Activated CD4-positive, alpha-beta T cell treated with anti-CD3 and anti-CD28 coated beads for 36 hours (primary cell): ENCODE measurements around the gene MT4. TPM values are rescaled to one million over a fixed set of nuclear protein-coding genes. Genes with fewer than 3 reads are reported as not detected.

ENCODE experiments used
- ATAC-seq: fragments of 200-7000 bp; cut with Tn5 transposase; one replicate; pipeline ENCODE4 v1.10.0; 2021; ENCODE audit warnings: mild to moderate bottlenecking, moderate library complexity
- CTCF ChIA-PET: fragments of 350-600 bp; sonication (Branson Sonifier 250); formaldehyde crosslinking; loops from one replicate; lab custom pipeline; 2021; ENCODE audit warnings: antibody characterized with exemption; lab: Charles Lee
- POLR2A ChIA-PET: fragments of 350-600 bp; sonication (Branson Sonifier 250); formaldehyde crosslinking; loops from one replicate; lab custom pipeline; 2021; ENCODE audit warnings: antibody characterized with exemption, inconsistent platforms; lab: Charles Lee
- DNase-seq: peaks from one replicate; pipeline ENCODE4 v3.0.0-alpha.2; 2020
- H3K27ac Mint-ChIP-seq: one replicate; pipeline ENCODE4 v1.8.0; 2021; ENCODE audit warnings: mixed read lengths
- H3K27me3 Mint-ChIP-seq: one replicate; pipeline ENCODE4 v1.8.0; 2021; ENCODE audit warnings: mixed read lengths
- H3K36me3 Mint-ChIP-seq: one replicate; pipeline ENCODE4 v1.8.0; 2021; ENCODE audit warnings: low read depth, mixed read lengths
- H3K4me1 Mint-ChIP-seq: one replicate; pipeline ENCODE4 v1.8.0; 2021; ENCODE audit warnings: mixed read lengths
- H3K4me3 Mint-ChIP-seq: one replicate; pipeline ENCODE4 v1.8.0; 2021; ENCODE audit warnings: mild to moderate bottlenecking, moderate library complexity, mixed read lengths
- H3K9me3 Mint-ChIP-seq: one replicate; pipeline ENCODE4 v1.8.0; 2021; ENCODE audit warnings: low read depth, mixed read lengths
- intact Hi-C, 2 experiments: fragments of 100-400 bp; cut with DNase I in 1 of 2; cut with micrococcal nuclease in 1 of 2; formaldehyde crosslinking; loops; one replicate each; pipeline versions ENCODE4 v1.14.2 to v1.15.1; 2022 to 2024; cut with DNase I, micrococcal nuclease
- total RNA-seq, 2 experiments: library from RNA; stranded (reverse); gene quantifications; one replicate each; pipeline ENCODE4 v1.2.3, GENCODE V29; 2021

Gene MT4
- total RNA-seq, 2 experiments from 2014 or later: not detected

GRCh38 chr16:56605475-56605874, 40.6 kb downstream of the MT4 start:
- intact Hi-C loops: loop anchor here in 1 of 2 experiments (10.0 kb wide), 1 partner anchor 929 kb away; the partner anchor contains the start of gene CCDC102A
- ATAC-seq: no peak
- H3K9me3 Mint-ChIP-seq: no peaks in the 10 kb centered on the region
- peaks cover 7% of the 10 kb centered on the region for H3K36me3 Mint-ChIP-seq
- ChIA-PET CTCF (interaction anchor here (0.7 to 5.9 kb wide), 11 partner anchors 12 to 1031 kb away, joined by 3 to 28 read pairs (median 3); partner anchors contain the start of genes BBS2, MT1E and MT1X), POLR2A (interaction anchor here (1.5 kb wide), 1 partner anchor 96 kb away, joined by 3 read pairs; no protein-coding TSS in a partner anchor)
- no peak for DNase-seq
- H3K27me3 Mint-ChIP-seq: peaks cover 3% of the 10 kb centered on the region
- H3K27ac Mint-ChIP-seq: no peak overlapping the region
- no peak overlapping the region for H3K4me3 Mint-ChIP-seq
- peaks cover 32% of the 10 kb centered on the region for H3K4me1 Mint-ChIP-seq

GRCh38 chr16:56606071-56606475, 41.2 kb downstream of the MT4 start:
- intact Hi-C loops: loop anchor here in 1 of 2 experiments (10.0 kb wide), 1 partner anchor 929 kb away; the partner anchor contains the start of gene CCDC102A
- Mint-ChIP-seq H3K4me3 (no peak overlapping the region), H3K27me3 (peaks cover 1% of the 10 kb centered on the region), H3K9me3 (no peaks in the 10 kb centered on the region), H3K4me1 (peaks cover 37% of the 10 kb centered on the region), H3K27ac (peak overlapping the region; percentile 64), H3K36me3 (peaks cover 7% of the 10 kb centered on the region)
- CTCF ChIA-PET: interaction anchor here (0.7 to 2.3 kb wide), 9 partner anchors 17 to 1030 kb away, joined by 3 to 9 read pairs (median 3); partner anchors contain the start of genes BBS2, MT1E and MT1X
- POLR2A ChIA-PET: interaction anchor here (1.5 kb wide), 1 partner anchor 96 kb away, joined by 3 read pairs; no protein-coding TSS in a partner anchor
- DNase-seq: peak; percentile 45
- ATAC-seq: no peak

GRCh38 chr16:56606476-56607108, 41.7 kb downstream of the MT4 start:
- H3K27me3 Mint-ChIP-seq: peaks cover 1% of the 10 kb centered on the region
- H3K27ac Mint-ChIP-seq: peak overlapping the region; percentile 64
- ChIA-PET CTCF (interaction anchor here (0.6 to 2.3 kb wide), 7 partner anchors 30 to 95 kb away, joined by 3 to 9 read pairs (median 3); partner anchors contain the start of gene MT1X), POLR2A (interaction anchor here (1.5 kb wide), 1 partner anchor 95 kb away, joined by 3 read pairs; no protein-coding TSS in a partner anchor)
- no peak for DNase-seq
- ATAC-seq: no peak
- H3K9me3 Mint-ChIP-seq: no peaks in the 10 kb centered on the region
- H3K4me3 Mint-ChIP-seq: no peak overlapping the region
- H3K4me1 Mint-ChIP-seq: peaks cover 43% of the 10 kb centered on the region
- intact Hi-C loops: loop anchor here in 1 of 2 experiments (10.0 kb wide), 1 partner anchor 928 kb away; the partner anchor contains the start of gene CCDC102A
- peaks cover 7% of the 10 kb centered on the region for H3K36me3 Mint-ChIP-seq

GRCh38 chr16:56607109-56607618, 42.3 kb downstream of the MT4 start:
- H3K4me3 Mint-ChIP-seq: peak overlapping the region; percentile 97
- no peak for ATAC-seq
- intact Hi-C loops: loop anchor here in 1 of 2 experiments (10.0 kb wide), 1 partner anchor 928 kb away; the partner anchor contains the start of gene CCDC102A
- H3K27me3 Mint-ChIP-seq: no peaks in the 10 kb centered on the region
- H3K36me3 Mint-ChIP-seq: peaks cover 7% of the 10 kb centered on the region
- no peaks in the 10 kb centered on the region for H3K9me3 Mint-ChIP-seq
- ChIA-PET CTCF (interaction anchor here (0.6 to 2.3 kb wide), 6 partner anchors 18 to 94 kb away, joined by 3 to 9 read pairs (median 6); partner anchors contain the start of genes MT1E and MT1X), POLR2A (interaction anchor here (3.7 kb wide), 1 partner anchor 19 kb away, joined by 31 read pairs; the partner anchor contains the start of gene MT1E)
- H3K4me1 Mint-ChIP-seq: peaks cover 47% of the 10 kb centered on the region
- DNase-seq: peak; percentile 30
- peak overlapping the region; percentile 87 for H3K27ac Mint-ChIP-seq

- peaks cover 52% of the 10 kb centered on the region for H3K4me1 Mint-ChIP-seq
- peaks cover 7% of the 10 kb centered on the region for H3K36me3 Mint-ChIP-seq
- H3K4me3 Mint-ChIP-seq: peak overlapping the region; percentile 97
- no peaks in the 10 kb centered on the region for H3K27me3 Mint-ChIP-seq
- POLR2A ChIA-PET: interaction anchor here (3.7 kb wide), 1 partner anchor 19 kb away, joined by 31 read pairs; the partner anchor contains the start of gene MT1E
- DNase-seq (peak; percentile 22), ATAC-seq (no peak)
- CTCF ChIA-PET: interaction anchor here (1.3 to 2.3 kb wide), 4 partner anchors 18 to 94 kb away, joined by 3 to 9 read pairs (median 8); partner anchors contain the start of genes MT1E and MT1X
- no peaks in the 10 kb centered on the region for H3K9me3 Mint-ChIP-seq
- intact Hi-C loops: loop anchor here (1.0 to 10.0 kb wide), 11 partner anchors 18 to 927 kb away; partner anchors contain the start of genes MT1F (in 2 of the 2), MT1X (in 2 of the 2), CCDC102A (in 1 of the 2) and HERPUD1 (in 1 of the 2)
- H3K27ac Mint-ChIP-seq: peak overlapping the region; percentile 87
Measured at GRCh38 chr16:56607675-56608042, 42.8 kb downstream of the MT4 start.

DNA sequence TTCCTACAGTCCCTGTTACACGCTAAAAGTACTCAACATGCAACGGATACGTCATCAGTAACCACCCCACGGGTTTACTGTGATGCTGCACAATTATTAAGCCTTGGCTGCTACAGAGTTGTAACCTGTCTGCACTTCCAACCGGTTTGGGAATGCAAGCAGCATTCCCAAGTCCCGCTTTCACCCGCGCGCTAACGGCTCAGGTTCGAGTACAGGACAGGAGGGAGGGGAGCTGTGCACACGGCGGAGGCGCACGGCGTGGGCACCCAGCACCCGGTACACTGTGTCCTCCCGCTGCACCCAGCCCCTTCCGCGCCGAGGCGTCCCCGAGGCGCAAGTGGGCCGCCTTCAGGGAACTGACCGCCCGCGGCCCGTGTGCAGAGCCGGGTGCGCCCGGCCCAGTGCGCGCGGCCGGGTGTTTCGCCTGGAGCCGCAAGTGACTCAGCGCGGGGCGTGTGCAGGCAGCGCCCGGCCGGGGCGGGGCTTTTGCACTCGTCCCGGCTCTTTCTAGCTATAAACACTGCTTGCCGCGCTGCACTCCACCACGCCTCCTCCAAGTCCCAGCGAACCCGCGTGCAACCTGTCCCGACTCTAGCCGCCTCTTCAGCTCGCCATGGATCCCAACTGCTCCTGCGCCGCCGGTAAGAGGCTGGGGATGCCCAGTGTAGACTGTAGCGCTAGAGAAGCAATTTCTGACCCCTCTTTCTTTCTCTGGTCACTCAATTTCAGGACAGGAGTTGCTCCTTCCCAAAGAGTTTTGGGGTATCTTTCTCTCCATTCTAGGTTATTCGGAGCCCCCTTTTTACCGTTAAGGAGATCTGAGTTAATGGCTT, 43.4 kb downstream of the MT4 start, which contains the start of gene MT2A:
Gene MT2A (plus strand): TSS at position 542 of the 833 bp plus-strand sequence. CDS start 72 bp downstream, at position 614.
- Mint-ChIP-seq H3K9me3 (no peaks in the 10 kb centered on the region), H3K4me1 (peaks cover 56% of the 10 kb centered on the region), H3K36me3 (peaks cover 7% of the 10 kb centered on the region), H3K4me3 (peak within 1 kb of the TSS; percentile 97), H3K27me3 (no peaks in the 10 kb centered on the region), H3K27ac (peak within 1 kb of the TSS; percentile 98)
- ATAC-seq (peak; percentile 66), DNase-seq (peak; percentile 97)
- ChIA-PET CTCF (interaction anchor here (1.0 to 1.7 kb wide), 4 partner anchors 10 to 94 kb away, joined by 3 to 9 read pairs (median 4); partner anchors contain the start of gene MT1E), POLR2A (interaction anchor here (0.6 to 3.7 kb wide), 9 partner anchors 9 to 75 kb away, joined by 3 to 31 read pairs (median 4); partner anchors contain the start of genes MT1E, MT1H and MT1X)
- intact Hi-C loops: loop anchor here (1.0 to 10.0 kb wide), 11 partner anchors 17 to 927 kb away; partner anchors contain the start of genes MT1F (in 2 of the 2), MT1X (in 2 of the 2), CCDC102A (in 1 of the 2) and HERPUD1 (in 1 of the 2)

DNA sequence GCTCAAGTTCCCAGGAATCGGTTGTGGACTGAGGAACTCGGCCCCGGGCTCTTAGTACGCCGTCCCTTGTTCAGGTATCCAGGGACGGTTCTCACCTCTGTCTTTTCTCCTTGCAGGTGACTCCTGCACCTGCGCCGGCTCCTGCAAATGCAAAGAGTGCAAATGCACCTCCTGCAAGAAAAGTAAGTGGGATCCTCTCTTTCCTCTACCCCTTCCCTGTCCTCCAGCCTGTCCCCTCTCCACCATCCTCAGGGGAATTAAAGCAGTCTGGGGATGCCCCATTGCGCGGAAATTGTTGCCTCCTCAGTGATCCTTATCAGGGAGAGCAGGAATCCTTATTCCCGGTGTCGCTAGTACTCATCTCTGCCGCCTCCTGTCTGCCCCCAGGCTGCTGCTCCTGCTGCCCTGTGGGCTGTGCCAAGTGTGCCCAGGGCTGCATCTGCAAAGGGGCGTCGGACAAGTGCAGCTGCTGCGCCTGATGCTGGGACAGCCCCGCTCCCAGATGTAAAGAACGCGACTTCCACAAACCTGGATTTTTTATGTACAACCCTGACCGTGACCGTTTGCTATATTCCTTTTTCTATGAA, 44.1 kb downstream of the MT4 start:
- Mint-ChIP-seq H3K27me3 (no peaks in the 10 kb centered on the region), H3K27ac (peak overlapping the region; percentile 98), H3K4me1 (peaks cover 63% of the 10 kb centered on the region), H3K4me3 (peak overlapping the region; percentile 97), H3K36me3 (peaks cover 7% of the 10 kb centered on the region), H3K9me3 (no peaks in the 10 kb centered on the region)
- ChIA-PET POLR2A (interaction anchor here (0.9 to 3.7 kb wide), 7 partner anchors 9 to 74 kb away, joined by 3 to 31 read pairs (median 5); partner anchors contain the start of genes MT1E and MT1X), CTCF (interaction anchor here (0.6 to 1.7 kb wide), 5 partner anchors 9 to 93 kb away, joined by 3 to 9 read pairs (median 4); partner anchors contain the start of gene MT1E)
- DNase-seq (peak; percentile 45), ATAC-seq (no peak)
- intact Hi-C loops: loop anchor here (1.0 to 10.0 kb wide), 11 partner anchors 16 to 926 kb away; partner anchors contain the start of genes MT1E (in 2 of the 2), MT1F (in 2 of the 2), MT1X (in 2 of the 2) and CCDC102A (in 1 of the 2)

- Mint-ChIP-seq H3K27ac (peak overlapping the region; percentile 98), H3K36me3 (peaks cover 7% of the 10 kb centered on the region), H3K27me3 (no peaks in the 10 kb centered on the region), H3K4me1 (peaks cover 68% of the 10 kb centered on the region), H3K4me3 (peak overlapping the region; percentile 97), H3K9me3 (no peaks in the 10 kb centered on the region)
- intact Hi-C loops: loop anchor here (1.0 to 10.0 kb wide), 6 partner anchors 16 to 925 kb away; partner anchors contain the start of genes CCDC102A (in 1 of the 2), HERPUD1 (in 1 of the 2), MT1E (in 1 of the 2) and NUDT21 (in 1 of the 2)
- CTCF ChIA-PET: interaction anchor here (0.6 to 1.0 kb wide), 2 partner anchors 9 to 15 kb away, joined by 3 to 4 read pairs; no protein-coding TSS in a partner anchor
- DNase-seq: peak; percentile 91
- ATAC-seq: peak; percentile 25
- POLR2A ChIA-PET: interaction anchor here (1.6 to 3.7 kb wide), 2 partner anchors 17 to 73 kb away, joined by 7 to 31 read pairs; partner anchors contain the start of genes MT1E and MT1X
Measured at GRCh38 chr16:56609463-56609921, 44.6 kb downstream of the MT4 start.

DNA sequence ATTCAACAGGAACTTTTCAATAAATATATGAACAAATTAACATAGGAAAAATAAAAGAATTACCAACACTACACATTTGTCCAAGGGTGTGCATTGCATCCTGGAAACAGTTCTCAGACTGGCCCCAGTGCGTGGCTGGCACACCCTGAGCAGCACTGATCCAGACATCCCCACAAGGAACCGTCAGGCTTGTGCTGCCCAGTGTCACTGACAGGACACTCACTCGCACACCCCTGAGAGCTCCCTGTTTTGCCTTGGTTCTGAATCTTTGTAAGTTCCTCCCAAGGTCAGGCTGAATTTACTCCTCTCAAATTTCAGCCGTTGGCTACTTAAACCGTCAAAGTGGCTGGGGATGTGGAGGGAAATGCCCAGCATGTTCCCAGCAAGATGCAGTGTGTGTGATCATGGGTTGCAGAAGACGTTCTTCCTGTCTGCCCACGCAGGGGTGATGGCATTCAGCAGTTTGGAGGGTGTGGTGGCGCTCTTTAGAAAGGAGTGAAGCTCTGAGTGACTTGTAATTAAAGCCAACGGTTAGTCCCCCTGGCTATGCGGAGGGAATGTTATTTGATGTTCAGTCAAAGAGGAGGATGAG, 45.2 kb downstream of the MT4 start:
- ChIA-PET CTCF (interaction anchor here (0.7 to 1.9 kb wide), 4 partner anchors 8 to 92 kb away, joined by 3 to 5 read pairs (median 4); no protein-coding TSS in a partner anchor), POLR2A (interaction anchor here (0.6 to 3.7 kb wide), 4 partner anchors 16 to 601 kb away, joined by 4 to 31 read pairs (median 6); partner anchors contain the start of genes MT1E and MT1X)
- intact Hi-C loops: loop anchor here (1.0 to 10.0 kb wide), 6 partner anchors 327 to 992 kb away; partner anchors contain the start of genes NLRC5 (in 1 of the 2), PSME3IP1 (in 1 of the 2) and RSPRY1 (in 1 of the 2)
- peaks cover 74% of the 10 kb centered on the region for H3K4me1 Mint-ChIP-seq
- DNase-seq (peak; percentile 93), ATAC-seq (peak; percentile 60)
- H3K27me3 Mint-ChIP-seq: no peaks in the 10 kb centered on the region
- H3K4me3 Mint-ChIP-seq: peak overlapping the region; percentile 97
- H3K9me3 Mint-ChIP-seq: no peaks in the 10 kb centered on the region
- peak overlapping the region; percentile 98 for H3K27ac Mint-ChIP-seq
- peaks cover 7% of the 10 kb centered on the region for H3K36me3 Mint-ChIP-seq
